HG03558 (cell line): ENCODE measurements around the gene ATP13A4.

Experiments used
- ATAC-seq: cut with Tn5 transposase; IDR thresholded peaks from one replicate; pipeline ENCODE4 v1.9.1; 2021; ENCODE audit warnings: moderate number of reproducible peaks; ENCODE audit not compliant: unreplicated experiment; ENCODE audit errors: extremely low read depth

The ATP13A4 gene

GRCh38 chr3:193502871-193503270 is 51.8 kb downstream of the ATP13A4 start:
- no peak for ATAC-seq

- no peak for ATAC-seq
Observed at GRCh38 chr3:193499801-193500485, 54.8 kb downstream of the ATP13A4 start.

- ATAC-seq = no peak
Observed at GRCh38 chr3:193499136-193499770, 55.4 kb downstream of the ATP13A4 start.

DNA sequence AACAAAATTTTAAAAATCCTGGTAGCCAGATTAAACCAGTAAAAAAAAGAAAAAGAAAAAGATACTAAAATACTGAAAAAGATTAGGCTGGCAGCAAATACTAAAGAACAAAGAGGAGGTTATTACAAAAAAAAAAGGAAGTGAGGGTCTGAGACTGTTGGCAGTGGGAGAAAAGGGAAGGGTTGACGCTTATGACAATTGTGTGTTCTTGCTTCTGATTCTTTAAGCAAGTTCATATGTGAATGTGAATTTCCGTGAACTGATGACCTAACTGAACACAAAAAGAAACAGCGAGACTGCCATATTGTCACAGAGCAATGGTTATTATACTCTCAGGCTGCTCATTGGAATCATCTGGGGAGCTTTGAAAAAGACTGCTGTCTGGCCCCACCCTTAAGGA is 56.5 kb downstream of the ATP13A4 start:
- ATAC-seq = no peak

- ATAC-seq = no peak
Observed at GRCh38 chr3:193496658-193497057, 58.0 kb downstream of the ATP13A4 start.

DNA sequence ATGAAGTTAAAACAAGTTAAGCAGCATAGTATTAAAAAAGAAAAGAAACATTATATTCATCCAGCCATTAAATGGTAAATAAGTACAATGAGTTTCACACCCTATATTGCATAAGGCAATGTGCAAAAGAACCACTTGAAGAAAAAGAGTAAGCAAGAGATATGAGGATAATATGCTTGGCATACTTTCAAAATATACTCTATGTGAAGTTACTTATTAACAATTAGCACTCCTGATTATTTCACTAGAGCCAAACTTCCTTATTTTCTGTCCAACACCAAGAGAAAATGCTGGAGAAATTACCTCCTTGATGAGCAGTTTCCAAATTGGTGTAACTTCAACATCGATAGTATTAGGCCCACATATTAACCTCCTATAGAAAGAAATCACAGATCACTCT is 63.7 kb downstream of the ATP13A4 start:
- no peak for ATAC-seq

DNA sequence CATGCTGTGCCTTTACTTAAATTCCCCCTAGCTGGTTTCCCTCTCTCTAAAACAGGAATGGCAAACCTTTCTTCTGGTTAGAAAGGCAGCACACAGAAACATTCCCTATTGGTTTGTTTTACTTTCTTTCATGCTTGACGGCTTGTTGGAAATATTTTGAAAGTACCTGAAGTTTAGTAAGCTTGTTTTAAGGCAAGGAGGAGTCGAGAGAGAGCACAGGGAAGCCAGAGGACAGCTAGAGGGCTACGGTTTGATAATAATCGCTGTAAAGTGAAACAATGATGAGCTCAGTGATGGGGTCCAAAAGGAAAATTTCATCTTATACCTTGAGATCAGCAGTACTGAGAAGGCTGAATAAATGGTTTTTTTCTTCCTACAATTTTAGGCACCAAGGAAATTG is 64.1 kb downstream of the ATP13A4 start:
- ATAC-seq = no peak

GRCh38 chr3:193489949-193490348 is 64.7 kb downstream of the ATP13A4 start:
- no peak for ATAC-seq

- no peak for ATAC-seq
Observed at GRCh38 chr3:193488741-193489140, 66.0 kb downstream of the ATP13A4 start.

DNA sequence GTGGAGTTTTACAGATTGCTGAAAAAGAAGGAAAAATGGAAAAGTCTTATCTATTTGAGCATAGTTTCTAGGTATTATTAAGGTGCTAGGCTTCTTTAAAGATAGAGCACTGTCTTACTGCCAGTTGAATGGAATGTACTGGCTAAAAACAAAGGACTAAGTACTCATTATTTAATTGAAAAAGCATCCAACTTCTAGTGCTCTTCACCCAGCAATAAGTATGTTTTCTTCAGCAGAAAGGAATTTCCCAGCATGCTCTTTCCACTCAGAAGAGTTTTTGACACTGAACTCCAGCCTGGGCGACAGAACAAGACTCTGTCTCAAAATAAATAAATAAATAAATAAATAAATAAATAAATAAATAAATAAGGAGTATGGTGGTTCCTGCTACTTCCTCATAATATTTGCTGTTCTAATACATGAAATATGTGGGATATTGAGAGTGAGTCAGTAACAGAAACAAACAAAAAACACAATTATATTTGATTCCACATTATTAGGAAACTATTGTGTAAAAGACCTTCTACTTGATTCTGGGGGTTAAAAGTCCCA is 70.6 kb downstream of the ATP13A4 start:
- no peak for ATAC-seq

- ATAC-seq = no peak
Observed at GRCh38 chr3:193481436-193481835, 73.3 kb downstream of the ATP13A4 start.

DNA sequence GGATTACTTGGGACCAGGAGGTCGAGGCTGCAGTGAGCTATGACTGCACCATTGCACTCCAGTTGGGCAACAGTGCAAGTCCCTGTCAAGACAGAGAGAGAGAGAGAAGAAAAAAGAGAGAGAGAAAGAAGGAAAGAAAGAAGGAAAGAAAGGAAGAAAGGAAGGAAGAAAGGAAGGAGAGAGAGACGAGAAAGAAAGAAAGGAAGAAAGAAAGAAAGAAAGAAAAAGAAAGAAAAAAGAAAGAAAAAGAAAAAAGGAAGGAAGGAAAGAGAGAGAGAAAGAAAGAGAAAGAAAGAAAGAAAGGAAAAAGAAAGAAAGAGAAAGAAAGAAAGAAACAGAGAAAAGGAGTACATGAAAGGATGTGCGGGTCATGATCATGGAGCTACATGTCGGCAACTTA is 80.2 kb downstream of the ATP13A4 start:
- no peak for ATAC-seq

DNA sequence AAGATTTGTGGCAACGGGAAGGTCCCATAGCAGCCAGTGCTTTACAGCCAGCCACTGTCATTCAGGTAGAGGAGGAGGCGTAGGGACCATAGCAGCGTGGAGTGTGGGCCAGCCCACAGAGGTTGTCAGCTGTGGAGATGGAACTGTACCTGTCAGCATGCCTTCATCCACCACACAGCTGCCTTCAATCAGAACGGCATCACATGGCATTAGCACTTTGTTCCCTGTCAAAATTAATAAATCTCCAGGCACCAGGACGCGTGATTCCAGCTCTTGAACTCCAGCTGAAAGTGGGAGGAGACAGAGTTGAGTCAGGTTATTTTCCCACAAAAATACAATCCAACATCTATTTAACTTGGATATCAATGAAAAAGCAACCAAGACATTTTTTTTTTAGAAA is 84.0 kb downstream of the ATP13A4 start:
- ATAC-seq = no peak

DNA sequence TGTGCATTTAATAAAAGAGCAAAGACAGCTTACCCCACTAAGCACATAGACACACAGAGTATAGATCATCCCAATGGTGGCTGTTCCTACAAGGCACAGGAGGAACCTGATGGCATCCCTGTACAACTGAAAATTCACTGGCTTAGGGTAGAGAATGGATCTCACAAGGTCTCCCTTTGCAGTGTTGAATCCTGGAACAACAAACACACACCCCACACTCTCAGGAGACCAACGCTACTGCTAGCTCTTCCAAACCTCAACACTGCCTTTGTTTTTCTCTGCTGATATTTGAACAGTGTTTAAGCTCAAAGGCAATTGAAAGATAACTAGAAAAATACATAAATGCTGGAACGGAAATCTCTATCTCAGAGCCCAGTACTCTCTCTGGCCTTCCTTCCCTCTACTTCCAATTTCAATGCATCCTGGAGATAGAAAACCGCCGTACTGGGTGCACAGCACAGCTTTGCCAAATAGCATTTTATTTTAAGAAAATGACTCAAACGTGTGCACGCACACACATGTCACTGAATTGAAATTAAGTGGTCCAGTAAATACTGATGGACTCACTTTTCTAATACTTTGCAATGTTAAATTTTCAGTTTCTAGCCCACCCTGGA is 88.6 kb downstream of the ATP13A4 start:
- no peak for ATAC-seq

- ATAC-seq = no peak
Observed at GRCh38 chr3:193464889-193465288, 89.8 kb downstream of the ATP13A4 start.

GRCh38 chr3:193457526-193457925 is 97.2 kb downstream of the ATP13A4 start:
- ATAC-seq = no peak

- no peak for ATAC-seq
Observed at GRCh38 chr3:193452338-193452737, 102.4 kb downstream of the ATP13A4 start.

DNA sequence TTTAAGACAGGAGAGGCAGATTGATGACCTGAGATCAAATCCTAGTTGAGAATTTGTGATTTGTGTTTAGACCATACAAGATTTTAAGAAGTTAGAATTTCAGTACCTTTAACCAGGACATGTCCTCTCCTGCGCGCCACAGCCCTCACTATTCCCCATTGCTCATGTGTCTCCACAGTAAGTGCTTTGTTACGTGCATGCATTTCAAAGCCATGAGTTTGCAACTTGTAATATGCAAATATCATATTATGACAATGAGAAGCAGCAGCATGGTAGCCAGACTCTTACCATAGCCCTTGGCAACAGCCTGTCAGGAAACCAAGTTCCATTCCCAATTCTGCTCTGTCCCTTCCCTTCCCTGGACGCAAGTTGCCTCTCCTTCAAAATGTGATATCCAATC is 102.8 kb downstream of the ATP13A4 start:
- ATAC-seq = no peak

- ATAC-seq = no peak
Observed at GRCh38 chr3:193446965-193447602, 107.6 kb downstream of the ATP13A4 start.

GRCh38 chr3:193439423-193439822 is 115.3 kb downstream of the ATP13A4 start:
- no peak for ATAC-seq
